GM18861 (cell line): Measurements from ENCODE around the gene AADAC.
"Not testable (repeated sequence)": the region's sequence is repeated elsewhere in the genome, so short reads cannot be mapped to it uniquely, and the experiment has no call there.

ENCODE experiments used
- ATAC-seq: cut with Tn5 transposase; IDR thresholded peaks from one replicate; pipeline ENCODE4 v1.9.1; 2021; ENCODE audit not compliant: unreplicated experiment

Gene AADAC

GRCh38 chr3:151796105-151796680 is 17.7 kb upstream of the AADAC start:
- no peak for ATAC-seq

- ATAC-seq, result no peak
These were observed 15.4 kb upstream of the AADAC start for GRCh38 chr3:151798466-151798865.

GRCh38 chr3:151800431-151800830 is 13.5 kb upstream of the AADAC start:
- no peak for ATAC-seq

GRCh38 chr3:151804267-151804666 is 9.6 kb upstream of the AADAC start:
- no peak for ATAC-seq

GRCh38 chr3:151806838-151807237 is 7.1 kb upstream of the AADAC start:
- ATAC-seq, result no peak

GRCh38 chr3:151808926-151809325 is 5.0 kb upstream of the AADAC start:
- ATAC-seq, result not testable (repeated sequence)

- no peak for ATAC-seq
These were observed 2.4 kb upstream of the AADAC start for GRCh38 chr3:151811474-151811873.

GRCh38 chr3:151814588-151814987 is 672 bp downstream of the AADAC start:
- no peak for ATAC-seq

- no peak for ATAC-seq
These were observed 2.2 kb downstream of the AADAC start for GRCh38 chr3:151816091-151816604.

GRCh38 chr3:151817473-151817872 is 3.6 kb downstream of the AADAC start:
- no peak for ATAC-seq

- ATAC-seq, result no peak
These were observed 4.4 kb downstream of the AADAC start for GRCh38 chr3:151818361-151818760.

- no peak for ATAC-seq
These were observed 6.0 kb downstream of the AADAC start for GRCh38 chr3:151819910-151820309.

- ATAC-seq, result no peak
These were observed 13.9 kb downstream of the AADAC start for GRCh38 chr3:151827816-151828215.

GRCh38 chr3:151835751-151836525 is 22.0 kb downstream of the AADAC start:
- no peak for ATAC-seq

- no peak for ATAC-seq
These were observed 23.1 kb downstream of the AADAC start for GRCh38 chr3:151837057-151837456.

- peak; percentile 74 for ATAC-seq
These were observed 24.8 kb downstream of the AADAC start for GRCh38 chr3:151838574-151839312.

- ATAC-seq, result no peak
These were observed 25.4 kb downstream of the AADAC start for GRCh38 chr3:151839313-151839631.

GRCh38 chr3:151841801-151842200 is 27.9 kb downstream of the AADAC start:
- no peak for ATAC-seq

- ATAC-seq, result no peak
These were observed 29.4 kb downstream of the AADAC start for GRCh38 chr3:151843275-151843674.

GRCh38 chr3:151845306-151845905 is 31.5 kb downstream of the AADAC start:
- ATAC-seq, result no peak

- ATAC-seq, result not testable (repeated sequence)
These were observed 36.1 kb downstream of the AADAC start for GRCh38 chr3:151850065-151850464.
